DMS153 treated with DMSO at 0.1 percent for 48 hours (cell line): ENCODE measurements around the gene IL10RB.
A peak's percentile ranks its signal among the peaks of the same experiment; 100 is the strongest.

Experiments
- DNase-seq: peaks from one replicate; lab custom pipeline; 2025; ENCODE audit not compliant: unreplicated experiment; lab: John Stamatoyannopoulos, UW

Gene IL10RB

DNA sequence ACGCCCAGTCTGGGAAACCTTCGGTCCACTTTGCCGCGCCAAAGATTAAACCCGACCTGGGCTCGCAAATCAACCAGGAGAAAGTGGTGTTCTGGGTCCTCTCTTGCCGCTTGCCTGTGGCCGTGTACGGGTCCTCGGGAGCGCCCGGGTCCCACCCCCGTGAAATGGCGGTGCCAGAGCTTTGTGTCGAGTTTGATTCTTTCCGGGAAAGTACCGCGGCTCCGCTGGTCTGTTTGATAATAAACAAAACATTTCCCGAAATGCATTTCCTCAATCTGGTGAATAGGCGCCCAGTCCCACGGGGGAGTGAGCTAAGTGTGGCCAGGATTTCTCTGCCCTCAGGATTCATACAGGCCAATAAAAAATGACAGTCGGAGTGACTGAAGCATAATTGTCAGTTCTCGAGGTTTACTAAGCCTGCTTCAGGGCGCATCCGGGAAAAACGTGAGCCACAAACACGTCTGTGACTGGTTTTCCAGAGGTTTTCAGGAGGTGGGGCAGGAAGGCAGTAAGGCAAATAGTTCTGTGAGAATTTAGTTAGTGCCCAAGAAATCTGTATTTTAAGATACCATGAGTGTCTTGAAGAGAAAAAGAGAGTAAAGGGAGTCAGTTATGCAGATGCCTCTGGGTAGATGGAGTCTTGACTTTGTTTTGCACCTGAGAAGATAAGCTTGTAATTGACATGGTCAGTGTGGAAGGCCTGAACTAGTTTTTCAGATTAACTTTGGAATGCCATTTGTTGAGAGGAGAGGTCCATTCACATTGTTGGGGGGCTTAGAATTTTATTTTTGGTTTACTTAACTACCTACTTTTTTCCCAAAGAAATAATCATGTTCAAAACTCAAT lies 59.3 kb downstream of the IL10RB start:
- peak; percentile 26 for DNase-seq

DNA sequence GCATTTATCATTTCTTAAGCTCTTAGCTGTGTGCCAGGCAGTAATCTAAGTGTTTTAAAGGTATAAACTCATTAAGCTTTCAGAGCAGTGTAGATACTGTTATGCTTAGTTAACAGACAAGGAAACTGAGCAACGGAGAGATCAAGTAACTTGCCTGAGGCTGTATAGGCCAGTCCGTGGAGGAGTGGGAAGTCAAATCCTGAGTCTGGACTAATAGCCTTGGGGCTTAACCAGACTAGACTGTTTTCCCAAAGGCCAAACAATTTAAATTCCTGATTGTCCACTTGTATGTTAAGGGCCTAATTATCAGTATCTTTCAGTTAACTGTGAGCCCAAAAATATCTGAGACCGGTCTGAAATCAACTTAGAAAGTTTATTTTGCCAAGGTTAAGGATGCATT lies 61.2 kb downstream of the IL10RB start:
- no peak for DNase-seq

DNA sequence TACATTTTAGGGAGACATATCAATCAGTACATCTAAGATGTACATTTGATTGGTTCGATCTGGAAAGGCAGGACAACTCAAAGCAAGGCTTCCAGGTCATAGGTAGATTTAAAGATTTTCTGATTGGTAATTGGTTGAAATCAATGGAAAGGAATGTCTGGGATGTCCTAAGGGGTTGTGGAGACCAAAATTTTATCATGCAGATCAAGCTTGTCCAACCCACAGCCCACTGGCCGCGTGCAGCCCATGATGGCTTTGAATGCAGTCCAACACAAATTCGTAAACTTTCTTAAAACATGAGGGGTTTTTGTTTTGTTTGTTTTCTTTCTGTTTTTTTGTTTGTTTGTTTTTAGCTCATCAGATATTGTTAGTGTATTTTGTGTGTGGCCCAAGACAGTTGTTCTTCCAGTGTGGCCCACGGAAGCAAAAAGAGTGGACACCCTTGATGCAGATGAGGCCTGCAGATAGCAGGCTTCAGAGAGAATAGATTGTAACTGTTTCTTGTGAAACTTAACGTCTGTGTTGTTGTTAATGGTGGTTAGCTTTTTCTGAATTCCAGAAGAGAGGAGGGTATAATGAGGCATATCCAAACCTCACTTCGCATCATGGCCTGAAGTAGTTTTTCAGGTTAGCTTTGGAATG lies 61.7 kb downstream of the IL10RB start:
- DNase-seq = no peak

GRCh38 chr21:33330726-33331125 lies 64.6 kb downstream of the IL10RB start:
- DNase-seq = no peak

GRCh38 chr21:33332143-33332542 lies 66.0 kb downstream of the IL10RB start:
- no peak for DNase-seq

- DNase-seq = no peak
These were observed 68.0 kb downstream of the IL10RB start for GRCh38 chr21:33334191-33334590.

- DNase-seq = no peak
These were observed 68.7 kb downstream of the IL10RB start for GRCh38 chr21:33334824-33335223.

DNA sequence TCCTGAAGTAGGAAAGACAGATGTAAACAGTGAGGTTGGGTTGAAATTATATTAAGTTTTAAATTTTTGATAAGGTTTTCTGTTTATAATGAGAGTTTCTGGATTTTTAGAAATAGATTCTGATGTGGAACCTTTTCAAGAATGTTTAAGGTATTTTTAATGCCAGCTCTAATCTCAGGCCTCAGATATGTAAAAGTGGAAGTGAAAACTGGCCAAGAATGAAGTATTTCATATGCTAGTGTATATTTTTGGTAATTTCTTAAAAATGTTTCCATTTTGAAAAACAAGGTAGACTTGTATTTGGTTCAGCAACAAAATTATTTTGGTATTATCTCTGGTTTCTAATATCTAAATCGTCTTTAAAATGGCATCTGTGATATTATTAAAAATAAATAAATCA lies 73.0 kb downstream of the IL10RB start:
- no peak for DNase-seq

DNA sequence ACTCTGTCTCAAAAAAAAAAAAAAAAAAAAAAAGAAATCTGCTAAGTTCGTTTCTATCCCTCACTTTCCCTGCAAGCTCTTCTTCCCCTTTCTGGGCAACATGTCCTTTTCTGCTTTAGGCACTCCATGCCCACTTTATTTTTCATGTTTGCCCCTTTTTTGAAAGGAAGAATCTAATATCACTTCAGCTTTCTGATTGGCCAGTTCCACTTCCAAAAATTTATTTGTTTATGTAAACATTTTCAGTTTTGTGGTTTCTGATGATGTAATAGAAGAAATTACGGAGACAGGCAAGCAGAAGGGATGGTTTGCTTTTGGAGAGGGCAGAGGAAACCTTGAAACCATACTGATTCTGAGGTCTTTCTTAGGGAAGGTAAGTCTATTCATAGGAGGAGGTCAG lies 73.8 kb downstream of the IL10RB start:
- DNase-seq = no peak

DNA sequence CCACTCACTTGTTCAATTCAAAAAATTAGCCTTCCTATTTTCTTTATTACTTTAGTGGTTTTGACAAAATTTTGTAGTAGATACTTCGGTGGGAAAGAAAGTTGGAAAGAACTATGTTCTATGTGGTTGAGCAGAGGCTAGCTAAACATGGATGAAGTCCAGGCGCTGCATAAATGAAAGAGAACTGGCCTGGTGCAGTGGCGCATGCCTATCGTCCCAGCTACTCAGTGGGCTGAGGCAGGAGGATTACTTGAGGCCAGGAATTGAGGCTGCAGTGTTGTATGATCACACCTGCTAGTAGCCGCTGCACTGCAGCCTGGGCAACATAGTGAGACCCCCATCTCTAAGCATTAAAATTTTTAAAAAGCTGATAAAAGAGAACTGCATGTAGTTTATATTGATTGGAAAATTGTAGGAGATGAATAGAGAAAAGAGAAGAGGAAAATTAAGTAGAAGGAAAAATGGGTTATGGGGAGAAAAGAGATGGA lies 79.6 kb downstream of the IL10RB start:
- DNase-seq = no peak
